Measurements from ENCODE around the gene ARL4D.

GRCh38 chr17:43389046-43389947, 9.5 kb upstream of the ARL4D start:
- TF ChIP-seq, protein P1, sequence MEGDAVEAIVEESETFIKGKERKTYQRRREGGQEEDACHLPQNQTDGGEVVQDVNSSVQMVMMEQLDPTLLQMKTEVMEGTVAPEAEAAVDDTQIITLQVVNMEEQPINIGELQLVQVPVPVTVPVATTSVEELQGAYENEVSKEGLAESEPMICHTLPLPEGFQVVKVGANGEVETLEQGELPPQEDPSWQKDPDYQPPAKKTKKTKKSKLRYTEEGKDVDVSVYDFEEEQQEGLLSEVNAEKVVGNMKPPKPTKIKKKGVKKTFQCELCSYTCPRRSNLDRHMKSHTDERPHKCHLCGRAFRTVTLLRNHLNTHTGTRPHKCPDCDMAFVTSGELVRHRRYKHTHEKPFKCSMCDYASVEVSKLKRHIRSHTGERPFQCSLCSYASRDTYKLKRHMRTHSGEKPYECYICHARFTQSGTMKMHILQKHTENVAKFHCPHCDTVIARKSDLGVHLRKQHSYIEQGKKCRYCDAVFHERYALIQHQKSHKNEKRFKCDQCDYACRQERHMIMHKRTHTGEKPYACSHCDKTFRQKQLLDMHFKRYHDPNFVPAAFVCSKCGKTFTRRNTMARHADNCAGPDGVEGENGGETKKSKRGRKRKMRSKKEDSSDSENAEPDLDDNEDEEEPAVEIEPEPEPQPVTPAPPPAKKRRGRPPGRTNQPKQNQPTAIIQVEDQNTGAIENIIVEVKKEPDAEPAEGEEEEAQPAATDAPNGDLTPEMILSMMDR (IDR thresholded peaks at IDR 0.05): peak; percentile 95
- no peak for TF ChIP-seq EZH2 (IDR thresholded peaks at IDR 0.05; ENCODE audit: borderline replicate concordance, insufficient read depth, low read depth, low read length, poor library complexity, severe bottlenecking)
